HCT116 (cell line): ENCODE measurements around the gene SERGEF. TPM values are rescaled to one million over a fixed set of nuclear protein-coding genes. Genes with fewer than 3 reads are reported as not detected.

Source experiments
- ATAC-seq: fragments of 200-7000 bp; cut with Tn5 transposase; 2 replicates; pipeline ENCODE4 v1.9.1; 2020; ENCODE audit warnings: mild to moderate bottlenecking, moderate library complexity
- BruUV-seq: library from RNA; stranded (reverse); fragments of 400-500 nt; replicated peaks from 2 replicates; lab custom pipeline; 2021; lab: Mats Ljungman, UMichigan
- CTCF ChIA-PET: fragments of 300-600 bp; sonication (Branson Sonifier 250); formaldehyde crosslinking; loops from one replicate; lab custom pipeline; 2021; ENCODE audit warnings: antibody characterized with exemption; lab: Charles Lee
- POLR2A ChIA-PET: fragments of 300-600, 350-600 bp; sonication (Branson Sonifier 250); formaldehyde crosslinking; loops from one replicate; lab custom pipeline; 2021; ENCODE audit warnings: antibody characterized with exemption; lab: Charles Lee
- RAD21 ChIA-PET, 2 experiments: fragments of 300-600 bp; sonication (Branson Sonifier 250); formaldehyde crosslinking; loops; one replicate each; lab custom pipeline; 2023; ENCODE audit warnings: low total read pairs in 2 of 2; ENCODE audit not compliant: uncharacterized antibody in 2 of 2, unreplicated experiment in 2 of 2, low non-redundant PET in 1 of 2; lab: Charles Lee
- DNase-seq: peaks from one replicate; pipeline ENCODE4 v3.0.0-alpha.2; 2010; ENCODE audit warnings: low read depth, low spot score
- H2AFZ ChIP-seq: fragments of 200-600 bp; shearing (Covaris generic), sonication (generic); 2 replicates; pipeline ENCODE4 v1.6.1; 2017; ENCODE audit warnings: low read depth, mixed run types, mixed read lengths, antibody characterized with exemption, low read length; ENCODE audit not compliant: poor library complexity, severe bottlenecking
- H3K27ac ChIP-seq: 2 replicates; pipeline ENCODE4 v1.5.1; 2012; ENCODE audit warnings: low read depth, low read length
- H3K27me3 ChIP-seq: fragments of 200-600 bp; sonication (generic); 2 replicates; pipeline ENCODE4 v1.6.1; 2016; ENCODE audit warnings: mixed run types, low read length, mixed read lengths; ENCODE audit not compliant: insufficient read depth
- H3K36me3 ChIP-seq, 2 experiments: fragments of 200-500 bp in 1 of 2; fragments of 200-600 bp in 1 of 2; sonication (Bioruptor generic) in 1 of 2; sonication (generic) in 1 of 2; 2 replicates each; pipeline versions ENCODE4 v1.5.1 to v1.6.1; 2014 to 2016; ENCODE audit warnings: low read length in 2 of 2, inconsistent platforms in 1 of 2, mixed read lengths in 1 of 2, mixed run types in 1 of 2; ENCODE audit not compliant: insufficient read depth in 2 of 2, control insufficient read depth in 1 of 2
- H3K4me1 ChIP-seq, 2 experiments: fragments of 200-600 bp in 1 of 2; sonication (generic) in 1 of 2; 2 replicates each; pipeline versions ENCODE4 v1.5.1 to v1.6.1; 2012 to 2017; ENCODE audit warnings: low read length in 2 of 2, inconsistent platforms in 1 of 2, mild to moderate bottlenecking in 1 of 2, mixed read lengths in 1 of 2, mixed run types in 1 of 2, moderate library complexity in 1 of 2; ENCODE audit not compliant: insufficient read depth in 2 of 2, control insufficient read depth in 1 of 2
- H3K4me2 ChIP-seq: fragments of 200-600 bp; sonication (generic); 2 replicates; pipeline ENCODE4 v1.6.1; 2017; ENCODE audit warnings: mixed run types, low read length, mixed read lengths
- H3K4me3 ChIP-seq, 2 experiments: fragments of 200-600 bp in 1 of 2; sonication (generic) in 1 of 2; replicated peaks in 1 of 2; 2 replicates each; pipeline ENCODE4 v1.5.1; 2011 to 2016; ENCODE audit warnings: low read length in 2 of 2, control low read depth in 1 of 2, low read depth in 1 of 2, mild to moderate bottlenecking in 1 of 2, mixed read lengths in 1 of 2, mixed run types in 1 of 2
- H3K79me2 ChIP-seq: fragments of 200-600 bp; sonication (generic); 2 replicates; pipeline ENCODE4 v1.6.1; 2017; ENCODE audit warnings: mild to moderate bottlenecking, mixed run types, low read length, moderate library complexity, mixed read lengths; ENCODE audit not compliant: insufficient read depth
- H3K9ac ChIP-seq: fragments of 200-600 bp; sonication (generic); 2 replicates; pipeline ENCODE4 v1.6.1; 2016; ENCODE audit warnings: low read length, mixed read lengths
- H3K9me2 ChIP-seq: fragments of 200-600 bp; sonication (generic), shearing (Covaris generic); 2 replicates; pipeline ENCODE4 v1.6.1; 2017; ENCODE audit warnings: mixed run types, mild to moderate bottlenecking, moderate library complexity; ENCODE audit not compliant: insufficient read depth
- H3K9me3 ChIP-seq, 2 experiments: fragments of 200-500 bp in 1 of 2; fragments of 200-600 bp in 1 of 2; sonication (Bioruptor generic) in 1 of 2; sonication (generic) in 1 of 2; 2 replicates each; pipeline ENCODE4 v1.6.1; 2014 to 2017; ENCODE audit warnings: low read length in 2 of 2, mixed read lengths in 2 of 2, inconsistent platforms in 1 of 2, low read depth in 1 of 2, mild to moderate bottlenecking in 1 of 2, mixed run types in 1 of 2, moderate library complexity in 1 of 2; ENCODE audit not compliant: control insufficient read depth in 1 of 2, insufficient read depth in 1 of 2
- H4K20me1 ChIP-seq: fragments of 200-600 bp; sonication (generic), shearing (Covaris generic); 2 replicates; pipeline ENCODE4 v1.6.1; 2017; ENCODE audit warnings: mixed run types, mild to moderate bottlenecking, moderate library complexity; ENCODE audit not compliant: insufficient read depth
- ATF3 ChIP-seq: IDR thresholded peaks from 2 replicates; pipeline ENCODE4 v1.6.1; 2012
- CBX3 ChIP-seq: IDR thresholded peaks from 2 replicates; pipeline ENCODE4 v1.6.1; 2012; ENCODE audit warnings: low read depth
- CEBPB ChIP-seq: IDR thresholded peaks from 2 replicates; pipeline ENCODE4 v1.6.1; 2012; ENCODE audit warnings: low read depth
- EGR1 ChIP-seq: IDR thresholded peaks from 2 replicates; pipeline ENCODE4 v1.6.1; 2012; ENCODE audit warnings: low read depth
- ELF1 ChIP-seq: IDR thresholded peaks from 2 replicates; pipeline ENCODE4 v1.6.1; 2012; ENCODE audit warnings: low read depth, borderline replicate concordance
- EZH2 ChIP-seq: fragments of 200-600 bp; sonication (generic); IDR thresholded peaks from 2 replicates; pipeline ENCODE4 v1.6.1; 2017; ENCODE audit warnings: antibody characterized with exemption, mixed run types
- FOSL1 ChIP-seq: IDR thresholded peaks from 2 replicates; pipeline ENCODE4 v1.6.1; 2012; ENCODE audit warnings: low read depth
- JUND ChIP-seq: IDR thresholded peaks from 2 replicates; pipeline ENCODE4 v1.6.1; 2012
- POLR2A ChIP-seq: IDR thresholded peaks from 2 replicates; pipeline ENCODE4 v1.7.0; 2011; ENCODE audit warnings: borderline replicate concordance; ENCODE audit not compliant: insufficient read depth, insufficient read length; ENCODE audit errors: extremely low read depth
- POLR2AphosphoS5 ChIP-seq: IDR thresholded peaks from 2 replicates; pipeline ENCODE4 v1.6.1; 2011; ENCODE audit warnings: mild to moderate bottlenecking, low read depth, low read length, moderate library complexity
- RAD21 ChIP-seq: IDR thresholded peaks from 2 replicates; pipeline ENCODE4 v1.6.1; 2012; ENCODE audit warnings: low read depth, mild to moderate bottlenecking
- REST ChIP-seq: IDR thresholded peaks from 2 replicates; pipeline ENCODE4 v1.6.1; 2012; ENCODE audit warnings: low read depth
- SIN3A ChIP-seq: IDR thresholded peaks from 2 replicates; pipeline ENCODE4 v1.6.1; 2012; ENCODE audit warnings: low read depth
- SP1 ChIP-seq: IDR thresholded peaks from 2 replicates; pipeline ENCODE4 v1.6.1; 2012; ENCODE audit warnings: low read depth
- SRF ChIP-seq: IDR thresholded peaks from 2 replicates; pipeline ENCODE4 v1.6.1; 2012; ENCODE audit warnings: low read depth
- TCF7L2 ChIP-seq: IDR thresholded peaks from 2 replicates; pipeline ENCODE4 v1.7.0; 2011; ENCODE audit warnings: borderline replicate concordance, inconsistent platforms; ENCODE audit not compliant: insufficient read depth, insufficient read length; ENCODE audit errors: extremely low read depth
- ZFX ChIP-seq: fragments of 450-650 bp; IDR thresholded peaks from 2 replicates; pipeline ENCODE4 v1.6.1; 2017
- ZNF274 ChIP-seq: fragments of 200-500 bp; sonication (Bioruptor generic); IDR thresholded peaks from 2 replicates; pipeline ENCODE4 v1.6.1; 2014; ENCODE audit warnings: mild to moderate bottlenecking, low read depth, low read length, inconsistent platforms
- intact Hi-C: fragments of 100-400 bp; cut with micrococcal nuclease; formaldehyde crosslinking; loops from 2 replicates; pipeline ENCODE4 v1.10.0; 2022
- total RNA-seq: library from RNA; stranded (reverse); gene quantifications from one replicate; pipeline ENCODE4 v1.2.1, GENCODE V29; 2021; ENCODE audit not compliant: unreplicated experiment
- TF ChIP-seq, protein P1 (sequence below): IDR thresholded peaks from 2 replicates; pipeline ENCODE4 v1.6.1; 2011; ENCODE audit warnings: mild to moderate bottlenecking, low read length, moderate library complexity; ENCODE audit not compliant: insufficient replicate concordance; ENCODE audit errors: extremely low read depth

Gene SERGEF
- total RNA-seq, 1 experiment from 2014 or later = 32.8 TPM

GRCh38 chr11:17753153-17753552 is 259.7 kb downstream of the SERGEF start:
- DNase-seq = no peak
- TF ChIP-seq SIN3A (no peak), POLR2A (no peak), RAD21 (no peak), ELF1 (no peak), SP1 (no peak), FOSL1 (no peak), ZFX (no peak), EZH2 (no peak), REST (no peak), POLR2AphosphoS5 (no peak), ATF3 (no peak), CBX3 (no peak), ZNF274 (no peak), SRF (no peak), JUND (no peak), EGR1 (no peak), CEBPB (no peak), TCF7L2 (no peak)
- TF ChIP-seq, protein P1, sequence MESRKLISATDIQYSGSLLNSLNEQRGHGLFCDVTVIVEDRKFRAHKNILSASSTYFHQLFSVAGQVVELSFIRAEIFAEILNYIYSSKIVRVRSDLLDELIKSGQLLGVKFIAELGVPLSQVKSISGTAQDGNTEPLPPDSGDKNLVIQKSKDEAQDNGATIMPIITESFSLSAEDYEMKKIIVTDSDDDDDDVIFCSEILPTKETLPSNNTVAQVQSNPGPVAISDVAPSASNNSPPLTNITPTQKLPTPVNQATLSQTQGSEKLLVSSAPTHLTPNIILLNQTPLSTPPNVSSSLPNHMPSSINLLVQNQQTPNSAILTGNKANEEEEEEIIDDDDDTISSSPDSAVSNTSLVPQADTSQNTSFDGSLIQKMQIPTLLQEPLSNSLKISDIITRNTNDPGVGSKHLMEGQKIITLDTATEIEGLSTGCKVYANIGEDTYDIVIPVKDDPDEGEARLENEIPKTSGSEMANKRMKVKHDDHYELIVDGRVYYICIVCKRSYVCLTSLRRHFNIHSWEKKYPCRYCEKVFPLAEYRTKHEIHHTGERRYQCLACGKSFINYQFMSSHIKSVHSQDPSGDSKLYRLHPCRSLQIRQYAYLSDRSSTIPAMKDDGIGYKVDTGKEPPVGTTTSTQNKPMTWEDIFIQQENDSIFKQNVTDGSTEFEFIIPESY = no peak
- H3K9me2 ChIP-seq = no peaks in the 10 kb centered on the region
- no peak overlapping the region for H3K4me3 ChIP-seq
- no peaks in the 10 kb centered on the region for H3K4me1 ChIP-seq
- CTCF ChIA-PET = no interaction called here
- no peaks in the 10 kb centered on the region for H4K20me1 ChIP-seq
- no peak overlapping the region for H3K27ac ChIP-seq
- H3K9ac ChIP-seq = no peak overlapping the region
- no peak for ATAC-seq
- intact Hi-C loops = no loop called here
- no peaks in the 10 kb centered on the region for H3K9me3 ChIP-seq
- no TSS peak for BruUV-seq
- H2AFZ ChIP-seq = no peak overlapping the region
- POLR2A ChIA-PET = no interaction called here
- H3K27me3 ChIP-seq = peaks cover 20% of the 10 kb centered on the region; the same call in 1 of the 2 replicates
- H3K36me3 ChIP-seq = no peaks in the 10 kb centered on the region
- RAD21 ChIA-PET = no interaction called here
- H3K79me2 ChIP-seq = no peaks in the 10 kb centered on the region
- H3K4me2 ChIP-seq = no peak overlapping the region
